Gastroesophageal sphincter (tissue), 3 donors: Measurements from ENCODE around the gene ADAMTS3.

Experiments
- CTCF ChIP-seq, 4 experiments: fragments of 200-600 bp in 2 of 4; fragments of 450-650 bp in 2 of 4; sonication (generic) in 1 of 4; IDR thresholded peaks; one replicate each; pipeline ENCODE4 v1.5.1; 2017 to 2019; ENCODE audit warnings: antibody characterized with exemption in 4 of 4, mild to moderate bottlenecking in 2 of 4, moderate library complexity in 2 of 4
- POLR2A ChIP-seq, 2 donors: fragments of 450-650 bp; IDR thresholded peaks; one replicate each; pipeline ENCODE4 v1.6.1; 2017; ENCODE audit warnings: antibody characterized with exemption in 2 of 2, mild to moderate bottlenecking in 2 of 2, moderate library complexity in 1 of 2

- TF ChIP-seq POLR2A (IDR thresholded peaks at IDR 0.05) = no peak
- TF ChIP-seq CTCF (IDR thresholded peaks at IDR 0.05) = no peak
Observed at GRCh38 chr4:72467633-72468032, 101.4 kb downstream of the ADAMTS3 start.
